GM23338 (cell line): ENCODE results near the gene PISD. TPM values are rescaled to one million over a fixed set of nuclear protein-coding genes. Genes with fewer than 3 reads are reported as not detected.

Experiments used
- ATAC-seq: fragments of 200-7000 bp; cut with Tn5 transposase; 3 replicates; pipeline ENCODE4 v1.9.1; 2020
- DNase-seq: peaks from one replicate; pipeline ENCODE4 v3.0.0-alpha.2; 2015; ENCODE audit warnings: low spot score
- H2AFZ ChIP-seq: fragments of 200-600 bp; sonication (generic); 2 replicates; pipeline ENCODE4 v1.8.0; 2016; ENCODE audit warnings: antibody characterized with exemption, mild to moderate bottlenecking, moderate library complexity
- H3F3A ChIP-seq: fragments of 200-600 bp; sonication (generic); replicated peaks from 2 replicates; pipeline ENCODE4 v1.8.0; 2017; ENCODE audit warnings: antibody characterized with exemption, mixed run types, low read depth
- H3K27ac ChIP-seq: fragments of 200-600 bp; sonication (generic); 2 replicates; pipeline ENCODE4 v1.6.1; 2016; ENCODE audit warnings: low read depth
- H3K27me3 ChIP-seq: fragments of 200-600 bp; sonication (generic); 2 replicates; pipeline ENCODE4 v1.8.0; 2016; ENCODE audit warnings: mild to moderate bottlenecking, mixed run types, moderate library complexity; ENCODE audit not compliant: insufficient read depth
- H3K36me3 ChIP-seq: fragments of 200-600 bp; sonication (generic); 2 replicates; pipeline ENCODE4 v1.8.0; 2016; ENCODE audit warnings: mild to moderate bottlenecking; ENCODE audit not compliant: insufficient read depth
- H3K4me1 ChIP-seq: fragments of 200-600 bp; sonication (generic); 2 replicates; pipeline ENCODE4 v1.8.0; 2016; ENCODE audit warnings: mild to moderate bottlenecking, moderate library complexity; ENCODE audit not compliant: insufficient read depth
- H3K4me2 ChIP-seq: fragments of 200-600 bp; sonication (generic); 2 replicates; pipeline ENCODE4 v1.7.1; 2017; ENCODE audit warnings: mixed run types
- H3K4me3 ChIP-seq: fragments of 200-600 bp; sonication (generic); 2 replicates; pipeline ENCODE4 v1.6.1; 2016; ENCODE audit warnings: mixed run types
- H3K79me2 ChIP-seq: fragments of 200-600 bp; sonication (generic); replicated peaks from 2 replicates; pipeline ENCODE4 v1.8.0; 2017; ENCODE audit warnings: mild to moderate bottlenecking; ENCODE audit not compliant: insufficient read depth
- H3K9me2 ChIP-seq: fragments of 200-600 bp; sonication (generic); 2 replicates; pipeline ENCODE4 v1.8.0; 2017; ENCODE audit not compliant: insufficient read depth
- H4K20me1 ChIP-seq: fragments of 200-600 bp; sonication (generic); replicated peaks from 2 replicates; pipeline ENCODE4 v1.8.0; 2017; ENCODE audit warnings: mild to moderate bottlenecking; ENCODE audit not compliant: insufficient read depth
- H3K27ac Mint-ChIP-seq: 2 replicates; pipeline ENCODE4 v1.8.0; 2020; ENCODE audit warnings: inconsistent platforms, mild to moderate bottlenecking, moderate library complexity, mixed read lengths
- H3K27me3 Mint-ChIP-seq: 3 replicates; pipeline ENCODE4 v1.8.0; 2022; ENCODE audit warnings: low read depth, mild to moderate bottlenecking, moderate library complexity, mixed read lengths, inconsistent platforms; ENCODE audit not compliant: insufficient read depth, poor library complexity
- H3K36me3 Mint-ChIP-seq: 3 replicates; pipeline ENCODE4 v1.8.0; 2021; ENCODE audit warnings: low read depth, mild to moderate bottlenecking, inconsistent platforms, moderate library complexity, mixed read lengths
- H3K4me1 Mint-ChIP-seq: 3 replicates; pipeline ENCODE4 v1.8.0; 2020; ENCODE audit warnings: mild to moderate bottlenecking, inconsistent platforms, mixed read lengths
- H3K4me3 Mint-ChIP-seq: 3 replicates; pipeline ENCODE4 v1.8.0; 2021; ENCODE audit warnings: moderate library complexity, mild to moderate bottlenecking, inconsistent platforms, mixed read lengths
- H3K9me3 Mint-ChIP-seq: 3 replicates; pipeline ENCODE4 v1.8.0; 2020; ENCODE audit warnings: moderate library complexity, mild to moderate bottlenecking, inconsistent platforms, mixed read lengths
- CREB1 ChIP-seq: fragments of 250-450 bp; sonication (Bioruptor Pico); IDR thresholded peaks from 2 replicates; pipeline ENCODE4 v1.5.0; 2020; ENCODE audit warnings: low read depth, mild to moderate bottlenecking, moderate library complexity
- CTCF ChIP-seq, 2 experiments: fragments of 200-600 bp in 1 of 2; sonication (generic) in 1 of 2; conservative IDR thresholded peaks; 2 replicates each; pipeline versions ENCODE4 v1.5.1 to v1.6.1; 2016 to 2017; ENCODE audit warnings: antibody characterized with exemption in 2 of 2, low read depth in 2 of 2, mild to moderate bottlenecking in 2 of 2, moderate library complexity in 1 of 2
- ETS1 ChIP-seq: IDR thresholded peaks from 2 replicates; pipeline ENCODE4 v1.6.1; 2016; ENCODE audit warnings: antibody characterized with exemption
- EZH2 ChIP-seq: fragments of 200-600 bp; sonication (generic); IDR thresholded peaks from one replicate; pipeline ENCODE4 v1.8.0; 2017; ENCODE audit warnings: antibody characterized with exemption, mild to moderate bottlenecking, low read depth; ENCODE audit not compliant: unreplicated experiment
- EZH2phosphoT487 ChIP-seq: fragments of 200-600 bp; sonication (generic); IDR thresholded peaks from one replicate; pipeline ENCODE4 v1.8.1; 2018; ENCODE audit warnings: antibody characterized with exemption; ENCODE audit not compliant: unreplicated experiment
- JUNB ChIP-seq: IDR thresholded peaks from one replicate; pipeline ENCODE4 v1.6.1; 2016; ENCODE audit warnings: antibody characterized with exemption; ENCODE audit not compliant: unreplicated experiment
- NANOG ChIP-seq: IDR thresholded peaks from 2 replicates; pipeline ENCODE4 v1.6.1; 2016; ENCODE audit warnings: antibody characterized with exemption, borderline replicate concordance
- POLR2AphosphoS5 ChIP-seq: IDR thresholded peaks from 2 replicates; pipeline ENCODE4 v1.6.1; 2016; ENCODE audit warnings: antibody characterized with exemption, low read depth
- REST ChIP-seq: IDR thresholded peaks from one replicate; pipeline ENCODE4 v1.6.1; 2018; ENCODE audit warnings: antibody characterized with exemption; ENCODE audit not compliant: unreplicated experiment
- STAT1 ChIP-seq: IDR thresholded peaks from one replicate; pipeline ENCODE4 v1.6.1; 2016; ENCODE audit warnings: antibody characterized with exemption; ENCODE audit not compliant: unreplicated experiment
- ZNF114 ChIP-seq: fragments of 250-450 bp; sonication (Bioruptor Pico); IDR thresholded peaks from 2 replicates; pipeline ENCODE4 v1.5.0; 2020; ENCODE audit warnings: mild to moderate bottlenecking, moderate library complexity
- ZNF331 ChIP-seq: fragments of 250-450 bp; sonication (Bioruptor Pico); IDR thresholded peaks from 2 replicates; pipeline ENCODE4 v1.5.0; 2020; ENCODE audit warnings: low read depth, mild to moderate bottlenecking, moderate library complexity
- ZNF462 ChIP-seq: fragments of 250-450 bp; sonication (Bioruptor Pico); IDR thresholded peaks from 2 replicates; pipeline ENCODE4 v1.5.0; 2020; ENCODE audit warnings: mild to moderate bottlenecking, moderate library complexity
- polyA plus RNA-seq: library from polyadenylated mRNA; unstranded; fragments of >200 nt; fragmentation: Nextera tagmentation; extraction: Ambion mirVana; gene quantifications from 2 replicates; pipeline ENCODE4 v1.2.1, GENCODE V29; 2016
- total RNA-seq: library from RNA; depleted of rRNA; stranded (reverse); fragments of >200 nt; shearing (Covaris generic); gene quantifications from 2 replicates; pipeline ENCODE4 v1.2.3, GENCODE V29; 2014

PISD gene
- total and polyA plus RNA-seq, 2 experiments from 2014 or later: 43.1 to 54.5 TPM

DNA sequence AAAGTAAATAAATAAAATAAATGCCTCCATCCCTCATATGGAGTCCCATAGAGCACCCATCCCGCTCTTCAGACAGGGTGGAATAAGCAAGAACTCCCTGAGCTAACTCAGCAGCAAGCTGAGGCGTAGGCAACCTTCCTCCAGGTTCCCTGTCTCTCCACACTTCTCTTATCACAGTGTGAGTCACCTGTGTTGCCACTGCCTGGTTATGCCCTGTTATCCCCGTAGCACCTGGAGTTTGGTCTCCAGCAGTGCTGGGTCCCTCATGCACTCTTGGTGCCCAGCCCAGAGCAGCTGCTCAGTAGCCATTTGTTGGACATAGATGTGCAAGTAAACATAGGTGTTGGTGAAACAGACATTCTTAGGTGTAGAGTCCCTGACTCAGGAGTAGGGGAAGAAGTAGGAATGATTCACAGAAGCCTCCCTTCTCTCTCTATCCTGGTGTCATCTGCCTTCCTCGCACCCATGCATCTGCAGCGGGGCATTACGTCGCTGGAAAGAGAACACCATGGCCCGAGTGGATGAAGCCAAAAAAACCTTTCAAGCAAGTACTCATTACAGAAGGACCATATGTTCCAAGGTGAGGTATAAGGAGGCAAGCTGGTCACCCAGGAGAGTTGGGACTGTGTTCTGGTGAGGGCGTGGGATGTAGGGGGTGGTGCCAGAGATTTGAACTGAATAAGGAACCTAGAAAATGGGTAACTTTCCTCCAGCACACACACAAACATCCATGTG is 56.0 kb downstream of the PISD start:
- H2AFZ ChIP-seq: no peak overlapping the region
- no peak overlapping the region for H3K4me3 Mint-ChIP-seq
- H3K4me2 ChIP-seq: no peak overlapping the region
- H3K36me3 Mint-ChIP-seq: no peaks in the 10 kb centered on the region
- H4K20me1 ChIP-seq: no peaks in the 10 kb centered on the region
- no peaks in the 10 kb centered on the region; the same call in 1 of the 3 replicates for H3K9me3 Mint-ChIP-seq
- H3K27ac ChIP-seq: no peak overlapping the region
- H3F3A ChIP-seq: no peaks in the 10 kb centered on the region
- TF ChIP-seq EZH2 (no peak), ZNF114 (CRISPR knock-in tag) (no peak), REST (no peak), POLR2AphosphoS5 (no peak), JUNB (no peak), ETS1 (no peak), CTCF (conservative IDR thresholded peaks at IDR 0.05; ENCODE audit: low read depth in 2 of 2) (no peak), ZNF462 (CRISPR knock-in tag) (no peak), NANOG (no peak), STAT1 (no peak), ZNF331 (no peak), CREB1 (no peak), EZH2phosphoT487 (no peak)
- no peaks in the 10 kb centered on the region for H3K9me2 ChIP-seq
- no peak overlapping the region for H3K4me3 ChIP-seq
- no peaks in the 10 kb centered on the region for H3K4me1 ChIP-seq
- no peak overlapping the region for H3K27ac Mint-ChIP-seq
- H3K27me3 Mint-ChIP-seq: peaks cover 11% of the 10 kb centered on the region
- no peaks in the 10 kb centered on the region; the same call in 2 of the 3 replicates for H3K4me1 Mint-ChIP-seq
- no peak for DNase-seq
- no peak for ATAC-seq
- H3K79me2 ChIP-seq: no peaks in the 10 kb centered on the region
- H3K36me3 ChIP-seq: no peaks in the 10 kb centered on the region
- H3K27me3 ChIP-seq: no peaks in the 10 kb centered on the region
